Measurements from ENCODE around the gene CACNA1H.
"Not testable (repeated sequence)": the region's sequence is repeated elsewhere in the genome, so short reads cannot be mapped to it uniquely, and the experiment has no call there.

The CACNA1H gene

DNA sequence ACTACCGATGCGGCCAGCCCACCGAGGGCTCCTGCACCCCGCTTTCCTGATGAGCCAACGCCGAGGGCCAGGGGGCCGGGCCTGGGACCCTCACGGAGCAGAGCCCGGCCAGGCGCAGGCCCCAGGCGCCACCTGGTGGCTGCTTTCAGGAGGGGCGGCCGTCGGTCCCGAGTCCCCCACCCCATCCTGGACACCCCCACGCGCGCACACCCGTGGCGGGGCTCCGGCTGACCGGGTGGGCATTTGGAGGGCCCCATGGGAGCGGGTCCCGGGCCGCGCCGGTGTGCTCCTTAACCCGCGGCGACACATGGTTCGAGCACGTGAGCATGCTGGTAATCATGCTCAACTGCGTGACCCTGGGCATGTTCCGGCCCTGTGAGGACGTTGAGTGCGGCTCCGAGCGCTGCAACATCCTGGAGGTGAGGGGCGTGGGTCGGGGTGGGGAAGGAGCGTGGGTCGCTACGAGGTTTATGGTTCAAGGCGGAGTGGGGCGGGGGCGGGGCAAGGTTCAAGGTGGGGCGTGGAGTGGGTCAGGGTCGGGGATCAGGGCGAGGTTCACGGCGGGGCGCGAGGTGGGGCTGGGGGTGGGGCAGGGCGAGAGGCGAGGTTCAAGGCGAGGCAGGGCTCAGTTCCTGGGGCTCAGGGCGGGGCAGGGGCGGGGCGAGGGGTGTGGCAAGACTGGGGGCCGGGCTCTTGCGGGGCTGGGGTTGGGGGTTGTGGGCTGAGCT, 41.9 kb downstream of the CACNA1H start:
- no peak for DNase-seq

DNA sequence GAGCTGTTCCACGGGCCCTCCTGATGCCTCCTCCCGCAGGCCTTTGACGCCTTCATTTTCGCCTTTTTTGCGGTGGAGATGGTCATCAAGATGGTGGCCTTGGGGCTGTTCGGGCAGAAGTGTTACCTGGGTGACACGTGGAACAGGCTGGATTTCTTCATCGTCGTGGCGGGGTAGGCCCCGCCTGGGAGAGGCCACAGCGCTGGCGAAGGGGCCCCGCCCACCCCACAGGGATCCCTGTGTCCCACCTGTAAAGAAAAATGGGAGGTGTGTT, 42.4 kb downstream of the CACNA1H start:
- no peak for DNase-seq

DNA sequence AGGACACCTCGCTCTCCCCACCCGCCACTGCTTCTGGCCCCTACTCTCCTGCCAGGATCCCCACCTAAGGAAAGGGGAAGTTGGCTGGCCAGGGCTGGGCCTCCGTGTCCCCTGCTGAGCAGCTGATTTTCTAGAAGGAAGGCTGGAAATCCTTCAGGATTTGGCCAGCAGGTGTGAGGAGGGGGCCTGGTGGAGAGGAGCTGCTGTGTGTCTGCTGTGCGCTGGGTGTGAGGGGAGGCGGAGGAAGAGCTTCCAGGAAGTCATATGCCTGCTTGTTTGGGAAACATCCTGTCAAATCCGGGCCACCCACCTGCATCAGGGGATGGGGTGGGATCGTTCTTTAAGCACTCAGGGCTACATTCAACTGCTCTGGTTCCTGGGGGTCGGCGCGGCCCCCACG, 43.6 kb downstream of the CACNA1H start:
- DNase-seq = no peak

DNA sequence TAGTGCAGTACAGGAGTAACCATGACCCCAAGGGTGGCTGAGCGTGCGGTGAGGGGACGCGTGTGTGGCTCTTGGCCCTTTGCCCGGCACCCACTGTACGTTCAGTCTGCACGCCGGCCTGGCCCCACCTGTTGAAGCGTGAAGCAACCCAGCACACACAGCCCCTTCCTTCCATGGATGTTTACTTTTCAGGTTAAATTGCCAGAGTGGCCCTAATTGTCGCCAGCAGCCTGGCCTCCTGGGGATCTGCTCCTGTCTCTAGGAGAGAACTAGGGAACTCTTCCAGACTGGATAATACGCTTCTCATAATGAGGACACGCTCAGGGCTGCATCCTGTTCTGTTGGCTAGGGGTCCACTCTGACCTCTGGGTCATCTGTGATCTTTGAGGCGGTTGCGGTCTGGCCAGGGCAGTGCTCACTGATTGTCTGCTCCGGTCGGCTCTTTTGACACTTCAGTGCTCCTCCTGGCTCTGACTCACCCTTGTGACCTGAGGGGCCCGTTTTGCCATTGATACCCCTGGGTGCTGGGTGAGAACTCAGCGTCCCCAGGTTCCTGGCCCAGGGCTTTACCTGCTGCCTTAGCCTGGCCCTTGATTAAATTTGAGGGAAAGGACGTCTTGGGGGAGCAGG, 44.4 kb downstream of the CACNA1H start:
- no peak for DNase-seq

DNA sequence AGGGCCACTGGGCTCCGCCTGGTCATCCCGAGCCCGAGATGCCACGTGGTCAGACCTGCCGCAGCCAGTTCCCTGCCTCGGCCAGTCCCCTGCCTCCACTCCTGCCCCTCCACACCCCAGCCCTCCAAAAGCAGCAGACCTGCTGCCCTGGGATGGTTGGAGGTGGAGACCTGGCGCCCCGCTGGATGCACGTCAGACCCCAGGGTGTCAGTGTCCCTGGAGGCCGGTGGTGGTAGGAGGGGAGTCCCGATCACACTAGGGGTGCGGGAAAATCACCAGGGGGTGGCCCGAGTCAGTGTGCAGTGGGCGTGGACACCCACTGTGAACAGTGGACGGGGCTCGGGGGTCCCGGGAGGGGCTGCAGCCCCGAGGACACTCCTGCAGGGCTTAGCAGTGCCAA, 45.3 kb downstream of the CACNA1H start:
- no peak for DNase-seq

DNA sequence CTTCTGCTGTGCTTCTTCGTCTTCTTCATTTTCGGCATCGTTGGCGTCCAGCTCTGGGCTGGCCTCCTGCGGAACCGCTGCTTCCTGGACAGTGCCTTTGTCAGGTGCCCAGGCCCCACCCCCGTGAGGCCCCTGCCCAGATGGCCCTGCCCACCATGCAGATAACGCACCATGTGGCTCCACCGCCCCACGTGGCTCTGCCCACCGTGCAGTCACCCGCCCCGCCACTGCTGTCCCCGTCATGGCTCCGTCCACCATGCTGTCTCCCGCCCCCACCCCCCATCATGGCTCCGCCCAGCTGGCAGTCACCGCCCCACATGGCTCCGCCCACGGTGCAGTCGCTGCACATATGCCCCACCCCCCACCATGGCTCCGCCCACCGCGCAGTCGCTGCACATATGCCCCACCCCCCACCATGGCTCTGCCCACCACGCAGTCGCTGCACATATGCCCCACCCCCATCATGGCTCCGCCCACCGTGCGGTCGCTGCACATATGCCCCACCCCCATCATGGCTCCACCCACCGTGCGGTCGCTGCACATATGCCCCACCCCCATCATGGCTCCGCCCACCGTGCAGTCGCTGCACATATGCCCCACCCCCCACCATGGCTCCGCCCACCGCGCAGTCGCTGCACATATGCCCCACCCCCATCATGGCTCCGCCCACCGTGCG, 45.9 kb downstream of the CACNA1H start:
- DNase-seq = not testable (repeated sequence)

DNA sequence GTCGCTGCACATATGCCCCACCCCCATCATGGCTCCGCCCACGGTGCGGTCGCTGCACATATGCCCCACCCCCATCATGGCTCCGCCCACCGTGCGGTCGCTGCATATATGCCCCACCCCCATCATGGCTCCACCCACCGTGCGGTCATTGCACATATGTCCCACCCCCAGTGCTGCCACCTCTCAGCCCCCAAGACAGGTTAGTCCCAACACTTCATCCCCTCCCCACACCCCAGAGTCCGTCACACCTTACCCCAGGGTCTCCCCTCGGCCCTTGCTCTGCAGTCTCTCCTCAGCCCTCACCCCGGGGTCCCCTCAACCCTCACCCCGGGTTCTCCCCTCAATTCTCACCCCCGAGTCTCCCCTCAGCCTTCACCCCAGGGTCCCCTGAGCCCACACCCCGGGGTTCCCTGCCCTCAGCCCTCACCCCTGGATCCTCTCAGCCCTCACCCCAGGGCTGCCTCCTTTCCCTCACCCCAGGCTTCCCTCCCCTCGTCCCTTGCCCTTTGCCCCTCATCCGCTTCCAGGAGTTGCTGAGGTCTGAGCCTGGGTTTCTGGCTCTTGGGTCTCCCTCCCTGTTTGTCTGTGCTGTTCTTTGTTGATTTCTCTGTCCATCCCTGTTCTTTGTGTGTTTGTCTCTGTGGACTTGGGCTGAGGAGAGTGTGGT, 46.6 kb downstream of the CACNA1H start:
- no peak for DNase-seq

DNA sequence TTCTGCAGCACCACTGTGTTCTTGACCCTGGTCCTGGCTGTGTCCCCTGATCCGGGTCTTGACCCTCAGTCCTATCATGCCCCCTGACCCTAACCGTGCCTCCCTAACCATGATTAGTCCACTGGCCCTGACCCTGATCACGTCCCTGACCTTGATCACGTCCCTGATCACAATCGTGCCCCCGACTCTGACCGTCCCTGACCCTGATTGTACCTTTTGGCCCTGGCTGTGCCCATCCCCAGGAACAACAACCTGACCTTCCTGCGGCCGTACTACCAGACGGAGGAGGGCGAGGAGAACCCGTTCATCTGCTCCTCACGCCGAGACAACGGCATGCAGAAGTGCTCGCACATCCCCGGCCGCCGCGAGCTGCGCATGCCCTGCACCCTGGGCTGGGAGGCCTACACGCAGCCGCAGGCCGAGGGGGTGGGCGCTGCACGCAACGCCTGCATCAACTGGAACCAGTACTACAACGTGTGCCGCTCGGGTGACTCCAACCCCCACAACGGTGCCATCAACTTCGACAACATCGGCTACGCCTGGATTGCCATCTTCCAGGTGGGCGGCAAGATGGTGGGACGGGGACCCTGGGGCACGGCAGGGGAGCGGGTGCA, 47.2 kb downstream of the CACNA1H start:
- no peak for DNase-seq

DNA sequence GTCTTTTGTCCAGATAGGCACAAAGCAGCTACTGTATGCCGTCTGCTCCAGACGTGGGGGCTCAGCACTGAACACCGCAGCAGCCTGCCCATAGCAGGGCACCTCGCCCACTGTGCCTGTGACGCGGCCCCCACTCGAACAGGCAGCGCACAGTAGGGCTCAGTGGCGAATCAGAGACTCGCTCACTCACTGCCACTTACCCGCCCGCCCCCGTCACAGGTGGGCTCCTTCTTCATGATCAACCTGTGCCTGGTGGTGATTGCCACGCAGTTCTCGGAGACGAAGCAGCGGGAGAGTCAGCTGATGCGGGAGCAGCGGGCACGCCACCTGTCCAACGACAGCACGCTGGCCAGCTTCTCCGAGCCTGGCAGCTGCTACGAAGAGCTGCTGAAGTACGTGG, 48.5 kb downstream of the CACNA1H start:
- no peak for DNase-seq

DNA sequence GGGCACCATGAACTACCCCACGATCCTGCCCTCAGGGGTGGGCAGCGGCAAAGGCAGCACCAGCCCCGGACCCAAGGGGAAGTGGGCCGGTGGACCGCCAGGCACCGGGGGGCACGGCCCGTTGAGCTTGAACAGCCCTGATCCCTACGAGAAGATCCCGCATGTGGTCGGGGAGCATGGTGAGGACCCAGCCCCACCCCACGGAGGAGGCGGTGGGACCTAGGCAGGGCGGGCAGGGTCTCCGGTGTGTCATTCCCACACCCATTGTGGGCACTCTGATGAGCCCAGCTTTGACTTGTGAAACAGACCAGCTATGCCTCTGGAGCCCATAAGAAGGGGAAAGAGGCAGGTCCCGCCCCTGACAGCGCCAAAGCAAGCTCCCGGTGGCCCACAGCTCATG, 49.4 kb downstream of the CACNA1H start:
- DNase-seq = no peak

DNA sequence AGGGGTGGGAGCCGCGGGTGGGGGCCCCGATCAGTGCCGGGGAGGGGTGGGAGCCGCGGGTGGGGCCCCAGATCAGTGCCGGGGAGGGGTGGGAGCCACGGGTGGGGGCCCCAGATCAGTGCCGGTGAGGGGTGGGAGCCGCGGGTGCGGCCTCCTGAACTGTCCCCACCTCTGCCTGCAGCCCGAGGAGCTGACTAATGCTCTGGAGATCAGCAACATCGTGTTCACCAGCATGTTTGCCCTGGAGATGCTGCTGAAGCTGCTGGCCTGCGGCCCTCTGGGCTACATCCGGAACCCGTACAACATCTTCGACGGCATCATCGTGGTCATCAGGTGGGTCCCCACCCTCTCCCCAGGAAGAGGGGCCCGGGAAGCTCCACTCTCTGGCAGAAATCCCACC, 52.0 kb downstream of the CACNA1H start:
- DNase-seq = no peak

DNA sequence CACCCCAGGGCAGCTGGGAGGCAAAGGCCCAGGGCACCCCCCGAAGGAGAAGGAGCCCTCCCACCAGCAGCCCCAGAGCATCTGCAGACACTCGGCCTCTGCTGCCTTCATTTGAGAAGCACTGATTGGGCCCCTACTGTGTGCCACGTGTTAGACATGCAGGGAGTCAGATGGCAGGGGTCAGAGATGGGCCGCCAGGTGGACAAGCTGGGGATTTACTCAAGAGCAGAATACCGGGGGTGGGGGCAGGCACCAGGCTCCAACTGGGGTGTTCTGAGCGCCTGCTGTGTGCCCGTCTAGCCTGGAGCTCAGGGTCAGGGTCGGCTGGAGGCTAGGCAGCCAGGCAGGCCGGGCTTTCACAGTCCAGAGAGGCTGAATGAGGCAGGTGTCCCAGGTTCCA, 53.4 kb downstream of the CACNA1H start:
- no peak for DNase-seq

DNA sequence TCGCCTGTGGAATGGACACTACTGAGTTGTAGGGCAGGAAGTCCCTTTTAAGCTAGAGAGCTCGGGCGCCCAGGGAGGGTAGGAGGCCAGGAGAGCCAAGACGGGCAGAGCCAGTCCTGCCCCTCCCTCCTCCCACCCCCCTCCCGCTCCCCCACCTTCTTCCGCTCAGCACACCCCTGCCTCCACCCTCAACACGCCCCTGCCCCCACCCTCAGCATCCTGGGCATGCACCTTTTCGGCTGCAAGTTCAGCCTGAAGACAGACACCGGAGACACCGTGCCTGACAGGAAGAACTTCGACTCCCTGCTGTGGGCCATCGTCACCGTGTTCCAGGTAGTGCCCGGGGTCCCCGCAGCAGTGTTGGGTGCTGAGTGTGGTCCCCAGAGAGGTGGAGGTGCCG, 53.9 kb downstream of the CACNA1H start:
- DNase-seq = no peak

DNA sequence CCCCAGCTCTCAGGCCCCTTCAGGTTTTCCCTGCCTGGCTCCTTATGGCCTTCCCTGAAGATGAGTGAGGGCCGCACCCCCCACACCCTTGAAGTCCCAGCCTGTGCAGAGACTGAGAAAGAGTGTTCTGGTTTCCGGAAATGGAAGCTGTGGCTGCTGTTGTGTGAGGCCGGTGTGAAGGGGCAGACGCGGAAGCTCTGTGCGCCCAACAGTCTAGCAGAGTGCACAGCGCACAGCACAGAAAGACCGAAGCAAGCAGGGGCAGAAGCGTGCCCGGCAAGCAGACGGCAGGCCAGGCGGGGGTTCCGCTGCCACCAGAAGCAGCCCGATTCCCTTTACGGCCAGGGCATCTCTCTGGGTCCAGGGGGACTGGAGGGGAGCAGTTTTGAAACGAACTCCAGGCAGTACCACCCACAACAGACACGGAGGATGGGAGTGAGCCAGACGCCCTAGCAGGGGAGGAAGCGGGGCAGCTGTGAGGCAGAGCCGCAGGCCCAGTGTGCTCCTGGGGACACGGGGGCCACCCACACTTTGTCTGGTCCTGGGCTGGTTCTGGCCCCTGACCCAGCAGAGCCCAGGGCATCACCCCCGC, 55.4 kb downstream of the CACNA1H start:
- DNase-seq = peak; percentile 33 to 53

DNA sequence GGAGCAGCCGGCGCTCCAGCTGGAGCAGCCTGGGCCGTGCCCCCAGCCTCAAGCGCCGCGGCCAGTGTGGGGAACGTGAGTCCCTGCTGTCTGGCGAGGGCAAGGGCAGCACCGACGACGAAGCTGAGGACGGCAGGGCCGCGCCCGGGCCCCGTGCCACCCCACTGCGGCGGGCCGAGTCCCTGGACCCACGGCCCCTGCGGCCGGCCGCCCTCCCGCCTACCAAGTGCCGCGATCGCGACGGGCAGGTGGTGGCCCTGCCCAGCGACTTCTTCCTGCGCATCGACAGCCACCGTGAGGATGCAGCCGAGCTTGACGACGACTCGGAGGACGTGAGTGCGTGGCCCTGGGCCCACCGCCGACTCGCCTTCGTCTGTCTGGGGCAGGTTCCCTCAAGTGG, 56.2 kb downstream of the CACNA1H start:
- no peak for DNase-seq

DNA sequence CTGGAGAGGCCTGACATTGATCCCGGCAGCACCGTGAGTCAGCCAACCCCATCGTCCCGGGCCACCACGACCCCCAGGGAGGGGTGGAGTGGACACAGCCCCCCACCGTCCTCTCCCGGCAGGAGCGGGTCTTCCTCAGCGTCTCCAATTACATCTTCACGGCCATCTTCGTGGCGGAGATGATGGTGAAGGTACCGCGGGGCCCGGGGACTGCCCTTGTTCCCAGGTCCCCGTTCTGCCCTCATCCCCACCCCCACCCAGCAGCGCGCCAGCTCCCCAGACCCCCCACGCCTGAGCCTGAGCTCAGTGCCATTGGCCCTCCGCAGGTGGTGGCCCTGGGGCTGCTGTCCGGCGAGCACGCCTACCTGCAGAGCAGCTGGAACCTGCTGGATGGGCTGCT, 57.6 kb downstream of the CACNA1H start:
- DNase-seq = no peak

DNA sequence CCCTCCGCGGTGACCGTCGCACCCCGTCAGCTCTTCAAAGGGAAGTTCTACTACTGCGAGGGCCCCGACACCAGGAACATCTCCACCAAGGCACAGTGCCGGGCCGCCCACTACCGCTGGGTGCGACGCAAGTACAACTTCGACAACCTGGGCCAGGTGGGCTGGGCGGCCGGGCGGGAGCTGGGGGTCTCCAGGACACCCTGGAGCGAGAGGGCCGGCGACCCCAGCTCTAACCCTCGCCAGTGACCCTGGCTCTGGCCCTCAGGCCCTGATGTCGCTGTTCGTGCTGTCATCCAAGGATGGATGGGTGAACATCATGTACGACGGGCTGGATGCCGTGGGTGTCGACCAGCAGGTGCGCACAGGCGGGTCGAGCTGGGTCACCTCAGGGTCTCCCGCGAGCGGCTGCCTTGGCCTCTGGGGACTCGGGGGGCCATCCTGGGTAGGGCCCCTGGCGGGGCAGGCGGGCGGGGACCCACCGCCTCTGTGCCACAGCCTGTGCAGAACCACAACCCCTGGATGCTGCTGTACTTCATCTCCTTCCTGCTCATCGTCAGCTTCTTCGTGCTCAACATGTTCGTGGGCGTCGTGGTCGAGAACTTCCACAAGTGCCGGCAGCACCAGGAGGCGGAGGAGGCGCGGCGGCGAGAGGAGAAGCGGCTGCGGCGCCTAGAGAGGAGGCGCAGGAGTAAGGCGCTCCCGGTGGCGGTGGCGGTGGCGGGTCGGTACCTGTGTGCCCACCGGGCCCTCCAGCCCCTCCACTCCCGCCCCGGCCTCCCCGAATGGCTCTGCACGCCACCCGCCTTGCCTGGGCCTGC, 58.8 kb downstream of the CACNA1H start:
- no peak for DNase-seq

DNA sequence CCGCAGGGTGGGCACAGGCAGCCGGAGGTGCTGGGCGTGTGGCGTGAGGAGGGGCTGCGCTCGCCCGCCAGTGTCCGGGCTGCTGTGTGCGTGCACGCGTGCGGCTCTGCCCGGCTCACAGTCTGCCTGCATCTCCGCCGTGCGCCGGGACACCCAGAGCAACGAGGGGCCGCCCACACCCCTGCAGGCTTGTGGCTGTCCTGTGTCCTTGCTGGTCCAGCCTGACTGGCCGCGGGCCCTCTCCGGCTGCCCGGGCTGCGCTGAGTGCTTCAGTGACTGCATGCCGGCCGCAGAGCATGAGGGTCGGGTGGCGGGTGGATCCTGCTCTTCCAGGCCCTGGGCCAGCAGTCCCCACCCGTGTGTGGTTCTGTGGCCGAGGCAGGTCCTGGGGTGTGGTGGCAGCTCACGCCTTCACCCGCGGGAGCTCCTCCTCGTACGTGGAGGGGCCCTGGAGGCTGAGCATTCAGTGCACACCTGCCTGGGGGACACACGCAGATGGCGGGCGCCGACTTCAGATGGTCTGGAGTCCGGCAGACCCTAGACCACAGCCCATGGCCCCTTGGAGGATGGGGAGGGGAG, 59.8 kb downstream of the CACNA1H start:
- no peak for DNase-seq

DNA sequence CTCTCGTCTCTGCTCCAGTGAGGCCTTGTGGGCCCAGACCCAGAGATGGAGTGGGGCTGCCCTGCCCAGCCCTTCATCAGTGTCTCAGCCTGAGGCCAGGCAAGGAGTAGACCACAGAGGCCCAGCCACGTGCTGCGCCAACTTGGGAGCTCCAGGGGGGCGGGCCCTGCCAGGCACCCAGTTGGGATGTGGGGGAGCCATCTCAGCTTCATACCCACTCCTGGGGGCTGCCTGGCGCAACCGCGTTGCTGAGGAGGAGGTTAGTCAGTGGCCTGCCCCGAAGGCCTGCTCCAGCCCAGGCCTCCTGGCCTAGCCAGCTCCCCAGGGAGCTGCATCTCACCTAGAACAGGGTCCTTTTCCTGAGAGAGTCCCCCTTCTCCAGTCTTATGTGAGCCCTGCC, 60.3 kb downstream of the CACNA1H start:
- DNase-seq = no peak

DNA sequence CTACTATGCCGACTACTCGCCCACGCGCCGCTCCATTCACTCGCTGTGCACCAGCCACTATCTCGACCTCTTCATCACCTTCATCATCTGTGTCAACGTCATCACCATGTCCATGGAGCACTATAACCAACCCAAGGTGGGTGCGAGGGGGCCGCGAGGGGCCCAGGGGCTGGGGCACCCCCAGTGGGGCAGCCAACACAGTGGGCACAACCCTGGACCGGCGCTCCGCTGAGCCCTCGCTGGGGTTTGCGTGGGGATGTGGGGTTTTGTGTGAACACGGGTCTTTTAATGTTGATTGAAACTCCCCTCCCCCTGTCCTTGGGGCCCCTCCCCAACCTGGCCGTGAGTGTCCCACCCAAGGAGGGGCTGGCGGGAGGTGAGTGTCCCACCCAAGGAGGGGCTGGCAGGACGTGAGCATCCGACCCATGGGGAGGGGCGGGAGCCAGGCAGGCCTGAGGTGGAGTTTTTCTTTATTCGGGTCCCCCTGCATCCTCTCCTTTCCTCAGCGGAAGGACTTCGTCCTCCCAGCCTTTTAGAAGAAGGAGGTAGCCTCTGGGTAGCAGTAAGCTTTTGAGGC, 61.0 kb downstream of the CACNA1H start:
- no peak for DNase-seq

DNA sequence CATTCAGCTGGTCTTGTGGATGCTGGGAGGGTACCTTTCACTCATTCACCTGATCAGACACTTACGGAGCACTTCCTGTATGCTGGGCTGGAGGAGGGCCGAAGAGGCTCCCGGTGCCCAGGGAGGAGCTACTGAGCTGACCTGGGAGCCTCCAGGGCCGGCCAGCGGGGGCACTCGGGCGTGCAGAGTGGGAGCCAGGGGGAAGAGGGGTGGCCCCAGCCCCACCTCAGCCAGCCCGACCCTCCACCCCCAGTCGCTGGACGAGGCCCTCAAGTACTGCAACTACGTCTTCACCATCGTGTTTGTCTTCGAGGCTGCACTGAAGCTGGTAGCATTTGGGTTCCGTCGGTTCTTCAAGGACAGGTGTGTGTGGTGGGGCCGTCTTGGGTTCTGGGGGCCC, 61.8 kb downstream of the CACNA1H start:
- no peak for DNase-seq
